HG02798 (cell line): ENCODE data around the gene ABTB1.

Source experiments
- ATAC-seq: cut with Tn5 transposase; IDR thresholded peaks from one replicate; pipeline ENCODE4 v1.9.1; 2021; ENCODE audit warnings: mild to moderate bottlenecking; ENCODE audit not compliant: unreplicated experiment, poor library complexity

Gene ABTB1

DNA sequence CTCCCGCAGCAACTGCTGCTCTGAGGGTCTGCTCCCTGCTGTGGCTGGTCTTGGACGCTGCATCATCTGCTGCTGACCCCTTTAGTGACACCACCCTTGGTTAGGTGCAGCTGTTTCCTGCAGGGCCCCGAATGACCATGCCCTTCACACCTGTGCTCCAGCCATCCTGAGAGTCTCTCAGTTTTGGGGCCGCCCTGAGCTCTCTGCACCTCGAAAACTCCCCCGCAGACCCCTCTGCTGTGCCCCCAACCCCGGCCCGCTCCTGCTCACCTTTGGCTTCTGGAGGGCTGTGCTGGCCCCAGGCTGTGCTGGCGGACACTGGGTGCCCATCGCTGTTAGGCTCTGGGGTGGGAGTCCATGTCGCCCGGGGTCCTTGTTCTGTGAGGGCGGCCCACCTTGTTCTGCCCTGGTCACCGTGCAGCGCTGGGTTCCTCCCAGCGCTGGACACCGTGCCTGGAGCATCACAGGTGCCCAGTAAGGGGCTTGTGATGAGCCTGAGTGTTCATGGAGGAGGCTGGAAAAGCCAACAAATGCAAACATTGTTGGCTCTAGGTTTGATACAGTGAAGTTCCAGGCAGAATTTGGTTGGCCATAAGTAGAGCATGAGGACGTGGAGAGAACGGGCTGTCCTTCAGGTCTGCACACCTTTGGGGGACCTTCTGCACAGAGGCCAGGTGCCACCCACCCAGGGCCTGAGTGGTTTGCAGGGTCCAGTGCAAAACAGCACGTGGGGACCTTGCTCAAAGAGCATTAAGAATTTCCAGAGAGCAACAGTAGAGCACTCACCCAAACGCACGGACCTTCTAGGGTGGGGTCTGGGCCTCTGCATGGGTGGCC, 12.3 kb downstream of the ABTB1 start:
- ATAC-seq = no peak

DNA sequence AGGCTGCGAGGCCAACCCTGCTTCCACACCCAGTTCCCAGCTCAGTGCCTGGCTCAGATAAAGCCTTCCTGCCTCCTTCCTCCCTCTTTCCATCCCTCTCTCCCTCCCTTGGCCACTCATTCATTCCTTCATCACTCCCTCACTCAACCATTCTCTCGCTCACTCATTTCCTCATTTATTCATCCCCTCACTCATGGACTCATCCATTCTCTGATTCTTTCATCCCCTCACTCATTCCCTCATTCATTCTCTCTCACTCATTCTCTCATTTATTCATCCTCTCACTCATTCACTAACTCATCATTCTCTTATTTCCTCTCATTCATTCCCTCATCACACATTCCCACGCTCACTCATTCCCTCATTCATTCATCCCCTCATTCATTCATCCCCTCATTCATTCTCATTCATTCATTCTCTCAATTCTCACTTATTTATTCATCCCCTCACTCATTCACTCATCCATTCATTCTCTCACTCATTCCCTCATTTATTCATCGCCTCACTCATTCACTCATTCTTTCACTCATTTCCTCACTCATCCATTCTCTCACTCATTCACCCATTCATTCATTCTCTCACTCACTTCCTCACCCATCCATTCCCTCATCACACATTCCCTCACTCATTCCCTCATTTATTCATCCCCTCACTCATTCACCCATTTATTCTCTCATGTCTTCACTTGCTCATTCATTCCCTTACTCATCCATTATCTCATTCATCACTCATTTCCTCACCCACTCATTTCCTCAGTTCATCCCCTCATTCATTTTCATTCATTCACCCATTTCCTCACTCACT, 13.2 kb downstream of the ABTB1 start:
- ATAC-seq = no peak

GRCh38 chr3:127686512-127686894, 13.8 kb downstream of the ABTB1 start:
- ATAC-seq = no peak

GRCh38 chr3:127687228-127687737, 14.5 kb downstream of the ABTB1 start:
- ATAC-seq = no peak

DNA sequence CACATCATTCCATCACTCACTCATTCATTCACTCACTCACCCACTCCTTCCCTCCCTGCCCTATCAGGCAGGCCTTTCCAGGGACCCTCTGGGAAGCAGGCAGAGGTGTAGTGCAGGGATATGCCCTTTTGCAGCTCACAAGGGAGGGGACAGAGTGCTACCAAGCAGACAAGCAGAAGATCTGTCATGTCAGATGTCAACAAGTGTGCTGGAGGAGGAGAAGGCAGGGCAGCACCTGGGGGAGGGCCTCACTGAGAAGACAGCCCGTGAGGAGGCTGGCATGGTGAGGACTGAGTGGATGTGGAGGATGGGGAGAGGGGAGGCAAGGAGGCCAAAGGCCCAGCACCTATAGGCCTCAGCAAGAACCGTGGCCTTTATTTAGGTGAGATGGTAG, 15.3 kb downstream of the ABTB1 start:
- no peak for ATAC-seq

DNA sequence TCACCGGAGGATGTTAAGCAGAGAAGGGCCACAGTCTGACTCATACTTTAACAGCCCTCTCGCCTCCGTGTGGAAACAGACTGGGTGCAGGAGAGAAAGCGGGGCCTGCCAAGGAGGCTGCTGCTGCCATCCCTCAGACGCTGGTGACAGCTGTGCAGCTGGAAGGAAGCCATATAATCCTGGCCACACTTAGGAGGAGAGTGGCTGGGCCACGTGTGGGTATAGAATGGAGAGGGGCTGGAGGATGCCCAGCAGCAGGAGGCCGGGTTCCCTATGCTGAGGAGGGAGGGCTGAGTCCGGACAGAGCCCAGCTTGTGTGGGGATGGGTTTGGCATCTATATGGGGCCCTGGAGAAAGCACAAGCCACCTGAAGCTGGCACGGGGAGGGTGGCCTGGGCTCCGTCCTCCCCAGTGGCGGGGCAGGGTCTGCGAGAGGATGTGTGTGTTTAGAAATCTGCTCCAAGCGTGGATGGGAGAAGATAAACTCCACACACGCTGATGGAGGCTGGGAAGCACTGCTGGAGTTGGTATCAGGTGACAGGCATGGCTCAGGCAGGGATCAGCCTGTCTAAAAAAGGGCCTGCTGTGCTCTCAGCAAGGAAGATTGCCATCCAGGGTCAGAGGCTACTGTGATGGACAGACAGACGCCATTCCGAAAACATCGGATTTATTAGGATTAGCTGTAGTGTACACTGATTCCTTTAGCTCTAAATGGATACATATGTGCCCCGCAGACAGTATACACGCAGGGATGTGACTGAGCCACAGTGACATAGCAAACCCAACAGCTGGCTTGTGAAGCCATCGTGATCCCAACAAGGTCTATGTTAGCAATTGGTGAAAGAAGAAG, 15.9 kb downstream of the ABTB1 start:
- no peak for ATAC-seq

GRCh38 chr3:127689266-127689860, 16.6 kb downstream of the ABTB1 start:
- ATAC-seq = no peak

GRCh38 chr3:127690106-127690505, 17.4 kb downstream of the ABTB1 start:
- ATAC-seq = no peak

- no peak for ATAC-seq
Measured at GRCh38 chr3:127690823-127691452, 18.2 kb downstream of the ABTB1 start.

DNA sequence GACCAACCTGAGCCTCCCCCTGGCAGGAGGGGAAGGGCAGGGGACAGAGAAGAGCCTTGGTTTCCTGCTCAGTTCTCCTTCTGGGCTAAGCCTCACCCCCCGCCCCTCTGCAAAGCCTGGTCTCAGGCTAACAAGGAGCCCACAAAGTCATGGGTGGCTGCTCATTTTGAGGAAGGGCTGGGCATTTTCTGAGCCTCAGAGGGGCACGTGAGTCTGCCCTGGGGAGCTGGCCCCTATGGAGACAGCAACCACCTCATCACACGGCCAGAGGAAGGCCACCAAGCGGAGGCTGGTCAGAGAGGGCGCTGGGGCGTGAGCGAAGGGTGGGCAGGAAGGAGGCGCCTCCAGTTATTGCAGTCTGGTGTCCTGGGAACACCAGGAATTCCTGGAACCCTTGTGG, 18.7 kb downstream of the ABTB1 start:
- ATAC-seq = no peak

DNA sequence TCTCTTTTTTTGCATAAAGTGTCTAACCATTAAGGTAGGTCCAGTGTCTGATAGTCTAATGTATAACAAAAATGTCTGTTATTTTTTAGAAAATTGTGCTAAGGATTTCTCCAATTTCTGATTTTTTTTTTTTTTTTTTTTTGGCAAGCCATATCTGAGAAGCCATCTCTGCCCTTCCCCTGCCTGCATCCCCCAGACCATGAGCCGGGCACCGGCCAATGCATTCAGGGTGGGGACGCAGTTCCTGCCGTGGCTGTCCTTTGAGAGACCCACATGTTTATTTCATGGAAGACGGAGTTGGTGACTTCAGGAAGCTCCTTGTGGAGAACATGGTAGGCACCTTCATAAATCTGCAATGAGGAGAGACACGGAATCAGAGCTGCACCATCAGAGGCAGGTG, 19.2 kb downstream of the ABTB1 start:
- ATAC-seq = no peak

- no peak for ATAC-seq
Measured at GRCh38 chr3:127692501-127693335, 20.0 kb downstream of the ABTB1 start.

- ATAC-seq = no peak
Measured at GRCh38 chr3:127693336-127693843, 20.6 kb downstream of the ABTB1 start.

DNA sequence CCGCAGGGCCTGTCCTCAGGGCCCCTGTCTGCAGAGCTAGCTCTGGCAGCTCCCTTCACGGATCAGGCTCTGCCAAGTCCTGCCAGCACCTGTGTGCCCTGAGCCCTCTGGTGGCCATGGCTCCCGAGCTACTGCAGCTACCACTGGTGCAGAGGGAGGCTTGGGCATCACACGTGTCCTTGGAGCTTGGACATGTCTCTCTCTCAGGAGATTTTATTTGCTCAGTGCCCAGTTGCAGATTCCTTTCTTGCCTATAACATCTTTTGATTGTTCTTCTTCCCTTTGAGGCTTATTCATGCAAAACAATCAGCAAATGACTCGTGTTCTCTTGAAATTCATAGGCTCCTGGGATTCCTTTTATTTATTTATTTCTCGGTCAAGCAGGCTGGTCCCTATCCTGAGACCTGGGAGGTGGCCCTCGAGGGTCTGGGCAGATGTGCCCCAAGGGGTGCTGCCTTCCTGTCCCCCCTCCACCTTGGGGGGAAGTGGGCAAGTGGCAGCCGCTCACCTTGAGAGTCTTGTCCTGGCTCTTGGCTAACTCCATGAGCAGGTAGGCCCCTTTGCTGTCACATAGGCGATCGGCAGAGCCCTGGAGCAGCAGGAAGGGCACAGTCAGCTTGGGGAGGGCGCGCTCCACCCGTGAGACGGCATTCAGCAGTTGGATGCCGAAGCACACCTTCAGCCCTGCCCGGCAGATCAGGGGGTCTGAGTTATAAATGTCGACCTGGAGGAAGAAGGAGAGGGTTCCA, 21.9 kb downstream of the ABTB1 start:
- no peak for ATAC-seq

DNA sequence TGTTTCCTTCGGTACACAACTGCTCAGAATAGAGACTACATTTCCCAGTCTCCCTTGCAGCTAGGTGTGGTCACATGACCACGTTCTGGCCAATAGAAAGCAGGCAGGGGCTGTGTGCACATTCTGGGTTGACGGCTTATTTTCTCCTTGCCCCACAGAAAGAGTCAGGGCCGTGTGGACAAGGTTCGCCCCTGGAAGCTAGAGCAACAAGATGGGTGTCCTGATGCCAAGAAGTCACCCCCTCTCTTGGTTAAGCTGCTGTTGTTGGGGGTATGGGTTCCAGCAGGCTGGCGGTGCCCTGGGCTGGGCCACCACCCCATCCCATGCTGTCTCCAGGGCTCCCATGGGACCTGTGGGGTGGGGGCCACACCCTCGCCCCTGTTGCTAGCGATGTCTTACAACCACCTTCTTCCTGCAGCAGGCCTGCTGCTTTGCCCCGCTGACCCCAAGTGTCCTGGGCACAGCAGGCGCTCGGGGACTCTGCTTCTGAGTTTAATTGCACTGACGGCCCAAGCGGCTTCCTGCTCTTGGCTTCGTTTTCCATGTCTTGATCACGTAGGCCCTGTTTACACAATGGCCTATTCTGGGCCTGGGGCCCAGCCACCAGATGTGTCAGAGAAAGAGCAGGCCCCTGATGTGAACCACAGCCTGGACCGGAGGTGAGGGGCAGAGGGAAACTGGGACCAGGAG, 24.9 kb downstream of the ABTB1 start:
- ATAC-seq = peak; percentile 80

- no peak for ATAC-seq
Measured at GRCh38 chr3:127698286-127698685, 25.5 kb downstream of the ABTB1 start.

GRCh38 chr3:127698691-127699415, 26.1 kb downstream of the ABTB1 start:
- ATAC-seq = no peak
